Peyer's patch (tissue), 4 donors: ENCODE results near the gene ZFYVE26. TPM values are rescaled to one million over a fixed set of nuclear protein-coding genes. Genes with fewer than 3 reads are reported as not detected.

Source experiments
- DNase-seq, 3 donors: peaks; one replicate each; pipeline ENCODE4 v3.0.0-alpha.2; 2017 to 2019
- H3K27ac ChIP-seq, 4 donors: fragments of 200-600 bp; sonication (generic); one replicate each; pipeline ENCODE4 v1.5.1; 2016 to 2019
- H3K27me3 ChIP-seq, 2 donors: fragments of 200-600 bp; sonication (generic); one replicate each; pipeline ENCODE4 v1.5.1; 2019
- H3K36me3 ChIP-seq, 3 donors: fragments of 200-600 bp; sonication (generic); one replicate each; pipeline ENCODE4 v1.5.1; 2016 to 2019
- H3K4me1 ChIP-seq, 4 donors: fragments of 200-600 bp; sonication (generic); one replicate each; pipeline ENCODE4 v1.5.1; 2016 to 2019
- H3K4me3 ChIP-seq, 4 donors: fragments of 200-600 bp; sonication (generic); 1 replicate in 3 of 4; 2 replicates in 1 of 4; pipeline ENCODE4 v1.5.1; 2016 to 2019; ENCODE audit warnings: mild to moderate bottlenecking in 1 of 4
- H3K9me3 ChIP-seq, 4 donors: fragments of 200-600 bp; sonication (generic); one replicate each; pipeline ENCODE4 v1.5.1; 2016 to 2019; ENCODE audit warnings: mild to moderate bottlenecking in 1 of 4
- CTCF ChIP-seq, 6 experiments: fragments of 450-650 bp in 4 of 6; fragments of 200-600 bp in 2 of 6; sonication (generic) in 1 of 6; IDR thresholded peaks; one replicate each; pipeline ENCODE4 v1.5.1; 2017 to 2019; ENCODE audit warnings: antibody characterized with exemption in 6 of 6, mild to moderate bottlenecking in 3 of 6, moderate library complexity in 1 of 6
- POLR2A ChIP-seq, 2 donors: fragments of 450-650 bp; IDR thresholded peaks; one replicate each; pipeline ENCODE4 v1.5.1; 2017; ENCODE audit warnings: antibody characterized with exemption in 2 of 2, mild to moderate bottlenecking in 2 of 2, moderate library complexity in 2 of 2
- total RNA-seq, 4 donors: library from RNA; depleted of rRNA; stranded (reverse); fragments of >200 nt; gene quantifications; one replicate each; pipeline ENCODE4 v1.1.0, GENCODE V29; 2016

The ZFYVE26 gene
- total RNA-seq, 4 donors from 2014 or later: 27.5 to 48.7 (median 42.6) TPM

- Histone ChIP-seq H3K27me3 (no peaks in the 10 kb centered on the region), H3K9me3 (no peaks in the 10 kb centered on the region), H3K27ac (no peak overlapping the region), H3K4me3 (no peak overlapping the region), H3K4me1 (no peaks in the 10 kb centered on the region), H3K36me3 (no peaks in the 10 kb centered on the region)
- no peak for TF ChIP-seq CTCF (IDR thresholded peaks at IDR 0.05)
- no peak for TF ChIP-seq POLR2A (IDR thresholded peaks at IDR 0.05)
- no peak for DNase-seq
These were observed 81.7 kb downstream of the ZFYVE26 start for GRCh38 chr14:67734675-67735074.

GRCh38 chr14:67733616-67734015 lies 82.8 kb downstream of the ZFYVE26 start:
- DNase-seq: no peak
- Histone ChIP-seq H3K4me3 (no peak overlapping the region), H3K27me3 (no peaks in the 10 kb centered on the region), H3K4me1 (no peaks in the 10 kb centered on the region), H3K36me3 (no peaks in the 10 kb centered on the region), H3K9me3 (no peaks in the 10 kb centered on the region), H3K27ac (no peak overlapping the region)
- no peak for TF ChIP-seq POLR2A (IDR thresholded peaks at IDR 0.05)
- no peak for TF ChIP-seq CTCF (IDR thresholded peaks at IDR 0.05)

- H3K4me3 ChIP-seq: peak overlapping the region in 1 of 4 donors; percentile 24
These were observed 87.1 kb downstream of the ZFYVE26 start for GRCh38 chr14:67729072-67729885.

GRCh38 chr14:67728258-67728657 lies 88.1 kb downstream of the ZFYVE26 start:
- Histone ChIP-seq H3K9me3 (no peaks in the 10 kb centered on the region), H3K4me3 (no peak overlapping the region), H3K4me1 (no peaks in the 10 kb centered on the region), H3K27ac (no peak overlapping the region), H3K27me3 (no peaks in the 10 kb centered on the region), H3K36me3 (no peaks in the 10 kb centered on the region)
- TF ChIP-seq CTCF (IDR thresholded peaks at IDR 0.05): no peak
- TF ChIP-seq POLR2A (IDR thresholded peaks at IDR 0.05): no peak
- no peak for DNase-seq

More at GRCh38 chr14:67729072-67729885, 87.1 kb downstream of the ZFYVE26 start:
- H3K27ac ChIP-seq: no peak overlapping the region
- TF ChIP-seq POLR2A (IDR thresholded peaks at IDR 0.05): no peak
- TF ChIP-seq CTCF (IDR thresholded peaks at IDR 0.05): no peak
- peak in 2 of 3 donors; percentile 49 to 51 for DNase-seq
- no peaks in the 10 kb centered on the region for H3K27me3 ChIP-seq
- no peaks in the 10 kb centered on the region for H3K36me3 ChIP-seq
- H3K4me1 ChIP-seq: no peaks in the 10 kb centered on the region
- H3K9me3 ChIP-seq: no peaks in the 10 kb centered on the region

- no peaks in the 10 kb centered on the region for H3K9me3 ChIP-seq
- DNase-seq: no peak
- no peak overlapping the region for H3K27ac ChIP-seq
- H3K36me3 ChIP-seq: no peaks in the 10 kb centered on the region
- no peaks in the 10 kb centered on the region for H3K4me1 ChIP-seq
- H3K27me3 ChIP-seq: no peaks in the 10 kb centered on the region
- H3K4me3 ChIP-seq: no peak overlapping the region
- TF ChIP-seq CTCF (IDR thresholded peaks at IDR 0.05) (no peak), POLR2A (IDR thresholded peaks at IDR 0.05) (no peak)
These were observed 89.0 kb downstream of the ZFYVE26 start for GRCh38 chr14:67727361-67727760.
